ENCODE measurements around the gene TRABD. TPM values are rescaled to one million over a fixed set of nuclear protein-coding genes. Genes with fewer than 3 reads are reported as not detected.

The TRABD gene
- total RNA-seq, 1 donor from 2014 or later: 33.1 TPM

DNA sequence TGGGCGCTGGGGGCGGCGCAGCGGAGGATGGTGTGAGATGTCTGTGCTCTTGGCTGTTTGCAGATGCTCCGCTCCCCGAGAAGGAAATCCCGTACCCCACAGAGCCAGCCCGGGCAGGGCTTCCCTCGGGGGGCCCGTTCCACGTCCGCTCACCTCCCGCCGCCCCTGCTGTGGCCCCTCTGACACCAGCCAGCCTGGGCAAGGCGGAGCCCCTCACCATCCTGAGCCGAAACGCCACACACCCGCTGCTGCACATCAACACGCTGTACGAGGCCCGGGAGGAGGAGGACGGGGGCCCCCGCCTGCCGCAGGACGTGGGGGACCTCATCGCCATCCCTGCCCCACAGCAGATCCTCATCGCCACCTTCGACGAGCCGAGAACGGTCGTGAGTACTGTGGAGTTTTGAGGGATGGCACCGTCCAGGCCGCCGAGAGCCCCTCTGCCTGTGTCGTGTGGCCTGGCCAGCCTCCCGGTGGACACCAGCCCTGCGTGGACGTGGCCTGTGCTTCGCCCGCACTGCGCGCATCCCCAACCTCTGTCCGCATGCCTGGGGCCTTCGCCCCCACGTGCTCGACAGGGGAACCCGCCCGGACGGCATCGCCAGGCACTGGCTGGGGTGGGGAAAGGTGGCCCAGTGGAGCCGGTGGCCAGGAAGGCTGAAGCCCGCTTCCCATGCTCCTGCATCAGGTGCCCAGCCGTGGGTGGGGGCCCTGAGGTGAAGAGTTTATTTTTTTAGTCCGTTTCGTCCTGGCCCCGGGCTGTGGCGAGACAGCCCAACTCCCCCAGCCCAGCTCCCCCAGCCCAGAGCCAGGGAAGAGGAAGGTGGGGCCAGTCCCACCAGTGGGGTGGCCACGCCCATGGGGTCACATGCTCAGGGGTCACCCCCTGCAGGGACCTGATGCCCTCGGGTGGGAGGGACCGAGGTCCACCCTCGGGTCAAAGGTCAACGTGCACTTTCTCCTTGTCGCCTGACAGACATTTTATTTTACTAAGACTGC, 6.5 kb upstream of the TRABD start:
- Mint-ChIP-seq H3K27ac (ENCODE audit: unreplicated experiment) (no peak overlapping the region), H3K27me3 (ENCODE audit: unreplicated experiment) (peaks cover 14% of the 10 kb centered on the region), H3K36me3 (ENCODE audit: low read depth, unreplicated experiment) (no peaks in the 10 kb centered on the region), H3K4me1 (ENCODE audit: unreplicated experiment) (no peaks in the 10 kb centered on the region), H3K4me3 (ENCODE audit: unreplicated experiment) (peak overlapping the region; percentile 29), H3K9me3 (ENCODE audit: unreplicated experiment) (no peaks in the 10 kb centered on the region)
- TF ChIP-seq, protein P1, sequence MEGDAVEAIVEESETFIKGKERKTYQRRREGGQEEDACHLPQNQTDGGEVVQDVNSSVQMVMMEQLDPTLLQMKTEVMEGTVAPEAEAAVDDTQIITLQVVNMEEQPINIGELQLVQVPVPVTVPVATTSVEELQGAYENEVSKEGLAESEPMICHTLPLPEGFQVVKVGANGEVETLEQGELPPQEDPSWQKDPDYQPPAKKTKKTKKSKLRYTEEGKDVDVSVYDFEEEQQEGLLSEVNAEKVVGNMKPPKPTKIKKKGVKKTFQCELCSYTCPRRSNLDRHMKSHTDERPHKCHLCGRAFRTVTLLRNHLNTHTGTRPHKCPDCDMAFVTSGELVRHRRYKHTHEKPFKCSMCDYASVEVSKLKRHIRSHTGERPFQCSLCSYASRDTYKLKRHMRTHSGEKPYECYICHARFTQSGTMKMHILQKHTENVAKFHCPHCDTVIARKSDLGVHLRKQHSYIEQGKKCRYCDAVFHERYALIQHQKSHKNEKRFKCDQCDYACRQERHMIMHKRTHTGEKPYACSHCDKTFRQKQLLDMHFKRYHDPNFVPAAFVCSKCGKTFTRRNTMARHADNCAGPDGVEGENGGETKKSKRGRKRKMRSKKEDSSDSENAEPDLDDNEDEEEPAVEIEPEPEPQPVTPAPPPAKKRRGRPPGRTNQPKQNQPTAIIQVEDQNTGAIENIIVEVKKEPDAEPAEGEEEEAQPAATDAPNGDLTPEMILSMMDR (IDR thresholded peaks at IDR 0.05; ENCODE audit: unreplicated experiment): no peak
- no peak for DNase-seq (ENCODE audit: low spot score)

DNA sequence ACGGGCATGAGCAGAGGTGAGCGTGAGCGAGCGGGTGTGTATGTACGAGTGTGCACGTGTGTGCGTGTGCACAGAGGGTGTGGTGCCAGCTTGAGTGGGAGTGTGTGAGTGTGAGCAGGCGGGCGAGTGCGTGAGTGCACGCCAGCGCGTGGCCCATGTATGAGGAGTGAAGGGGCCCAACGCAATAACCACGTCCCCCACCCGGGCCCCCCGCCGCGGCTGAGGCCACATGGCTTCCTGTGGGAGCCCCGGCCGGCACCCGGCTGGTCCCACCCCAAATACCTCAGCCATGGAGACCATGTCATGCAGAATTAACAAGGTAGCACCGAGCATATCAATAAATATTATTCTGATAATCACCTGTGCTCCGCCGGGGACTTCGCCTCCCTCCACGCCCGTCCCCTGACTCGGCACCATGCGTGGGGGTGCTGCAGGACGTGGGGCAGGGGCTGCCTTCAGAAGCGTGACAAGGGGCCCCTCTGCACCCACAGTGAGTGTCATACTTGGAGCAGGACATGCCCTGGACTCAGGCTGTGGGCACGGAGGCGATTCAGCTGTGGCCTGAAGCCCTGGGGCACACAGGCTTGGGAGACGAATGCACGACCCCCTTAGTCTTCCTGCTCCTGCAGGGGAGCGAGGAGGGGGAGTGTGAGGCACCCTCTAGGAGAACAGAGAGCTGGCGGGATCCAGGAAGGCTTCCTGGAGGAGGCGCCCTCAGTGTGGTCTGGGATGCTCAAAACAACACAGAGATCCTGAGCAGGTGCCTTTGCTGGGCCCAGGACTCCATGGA, 5.6 kb upstream of the TRABD start:
- H3K27me3 Mint-ChIP-seq (ENCODE audit: unreplicated experiment): peaks cover 10% of the 10 kb centered on the region
- TF ChIP-seq, protein P1 (IDR thresholded peaks at IDR 0.05; ENCODE audit: unreplicated experiment): no peak
- no peak for DNase-seq (ENCODE audit: low spot score)
- no peaks in the 10 kb centered on the region for H3K9me3 Mint-ChIP-seq (ENCODE audit: unreplicated experiment)
- no peaks in the 10 kb centered on the region for H3K4me1 Mint-ChIP-seq (ENCODE audit: unreplicated experiment)
- H3K4me3 Mint-ChIP-seq (ENCODE audit: unreplicated experiment): peak overlapping the region; percentile 29
- H3K36me3 Mint-ChIP-seq (ENCODE audit: low read depth, unreplicated experiment): no peaks in the 10 kb centered on the region
- H3K27ac Mint-ChIP-seq (ENCODE audit: unreplicated experiment): no peak overlapping the region

- Mint-ChIP-seq H3K9me3 (ENCODE audit: unreplicated experiment) (no peaks in the 10 kb centered on the region), H3K4me3 (ENCODE audit: unreplicated experiment) (no peak overlapping the region), H3K27me3 (ENCODE audit: unreplicated experiment) (peaks cover 9% of the 10 kb centered on the region), H3K4me1 (ENCODE audit: unreplicated experiment) (no peaks in the 10 kb centered on the region), H3K36me3 (ENCODE audit: low read depth, unreplicated experiment) (no peaks in the 10 kb centered on the region), H3K27ac (ENCODE audit: unreplicated experiment) (no peak overlapping the region)
- TF ChIP-seq, protein P1 (IDR thresholded peaks at IDR 0.05; ENCODE audit: unreplicated experiment): no peak
- no peak for DNase-seq (ENCODE audit: low spot score)
Measured at GRCh38 chr22:50180727-50181521, 4.8 kb upstream of the TRABD start.

GRCh38 chr22:50182176-50183081, 3.3 kb upstream of the TRABD start:
- H3K36me3 Mint-ChIP-seq (ENCODE audit: low read depth, unreplicated experiment): no peaks in the 10 kb centered on the region
- H3K9me3 Mint-ChIP-seq (ENCODE audit: unreplicated experiment): no peaks in the 10 kb centered on the region
- no peak overlapping the region for H3K4me3 Mint-ChIP-seq (ENCODE audit: unreplicated experiment)
- no peak overlapping the region for H3K27ac Mint-ChIP-seq (ENCODE audit: unreplicated experiment)
- H3K27me3 Mint-ChIP-seq (ENCODE audit: unreplicated experiment): peaks cover 8% of the 10 kb centered on the region
- DNase-seq (ENCODE audit: low spot score): no peak
- TF ChIP-seq, protein P1 (IDR thresholded peaks at IDR 0.05; ENCODE audit: unreplicated experiment): no peak
- H3K4me1 Mint-ChIP-seq (ENCODE audit: unreplicated experiment): peaks cover 3% of the 10 kb centered on the region

Measured in endothelial cell (in vitro differentiated cells).